ENCODE measurements around the gene DGKA. TPM values are rescaled to one million over a fixed set of nuclear protein-coding genes. Genes with fewer than 3 reads are reported as not detected.

The DGKA gene
- total RNA-seq, 2 experiments from 2014 or later, result 301 to 312 TPM

- Mint-ChIP-seq H3K4me3 (peak overlapping the region; percentile 96), H3K9me3 (ENCODE audit: low read depth) (no peaks in the 10 kb centered on the region), H3K36me3 (peaks cover 53% of the 10 kb centered on the region), H3K27me3 (no peaks in the 10 kb centered on the region), H3K27ac (peak overlapping the region; percentile 50), H3K4me1 (peaks cover 84% of the 10 kb centered on the region)
- DNase-seq, result no peak
- CTCF ChIA-PET, result interaction anchor here (0.6 to 7.8 kb wide), 9 partner anchors 10 to 256 kb away, joined by 3 to 66 read pairs (median 4); partner anchors contain the start of genes DNAJC14, RAB5B and SMARCC2
- no peak for ATAC-seq
Observed at GRCh38 chr12:55933799-55934742, 3.1 kb downstream of the DGKA start.

GRCh38 chr12:55934773-55935172 lies 3.8 kb downstream of the DGKA start:
- ATAC-seq, result no peak

GRCh38 chr12:55935738-55936151 lies 4.8 kb downstream of the DGKA start:
- Mint-ChIP-seq H3K36me3 (peaks cover 65% of the 10 kb centered on the region), H3K27me3 (no peaks in the 10 kb centered on the region), H3K27ac (peak overlapping the region; percentile 84), H3K4me1 (peaks cover 82% of the 10 kb centered on the region), H3K4me3 (peak overlapping the region; percentile 56), H3K9me3 (ENCODE audit: low read depth) (no peaks in the 10 kb centered on the region)
- no peak for DNase-seq
- ATAC-seq, result no peak
- CTCF ChIA-PET, result interaction anchor here (1.1 to 10.2 kb wide), 6 partner anchors 8 to 196 kb away, joined by 4 to 121 read pairs (median 6); partner anchors contain the start of genes DGKA and PYM1

More at GRCh38 chr12:55934773-55935172, 3.8 kb downstream of the DGKA start:
- Mint-ChIP-seq H3K4me1 (peaks cover 82% of the 10 kb centered on the region), H3K27me3 (no peaks in the 10 kb centered on the region), H3K4me3 (peak overlapping the region; percentile 56), H3K36me3 (peaks cover 56% of the 10 kb centered on the region), H3K9me3 (ENCODE audit: low read depth) (no peaks in the 10 kb centered on the region), H3K27ac (peak overlapping the region; percentile 84)
- no peak for DNase-seq
- CTCF ChIA-PET, result interaction anchor here (1.0 to 10.2 kb wide), 9 partner anchors 7 to 255 kb away, joined by 3 to 121 read pairs (median 4); partner anchors contain the start of genes DGKA, PYM1, RAB5B and SMARCC2

- Mint-ChIP-seq H3K36me3 (peaks cover 72% of the 10 kb centered on the region), H3K9me3 (ENCODE audit: low read depth) (no peaks in the 10 kb centered on the region), H3K27ac (peak overlapping the region; percentile 26), H3K4me1 (peaks cover 79% of the 10 kb centered on the region), H3K4me3 (no peak overlapping the region), H3K27me3 (no peaks in the 10 kb centered on the region)
- ATAC-seq, result no peak
- no peak for DNase-seq
- CTCF ChIA-PET, result interaction anchor here (0.9 to 10.2 kb wide), 7 partner anchors 10 to 199 kb away, joined by 3 to 121 read pairs (median 6); partner anchors contain the start of genes DGKA, PYM1 and RAB5B
Observed at GRCh38 chr12:55937981-55938380, 7.0 kb downstream of the DGKA start.

GRCh38 chr12:55938826-55939501 lies 8.0 kb downstream of the DGKA start:
- H3K4me3 Mint-ChIP-seq, result no peak overlapping the region

GRCh38 chr12:55940065-55940732 lies 9.2 kb downstream of the DGKA start:
- peak overlapping the region; percentile 58 for H3K27ac Mint-ChIP-seq
- CTCF ChIA-PET, result interaction anchor here (0.6 to 10.2 kb wide), 35 partner anchors 9 to 947 kb away, joined by 3 to 121 read pairs (median 4); partner anchors contain the start of genes BLOC1S1, DGKA, DNAJC14 and ORMDL2
- H3K27me3 Mint-ChIP-seq, result no peaks in the 10 kb centered on the region
- DNase-seq (peak; percentile 91), ATAC-seq (peak; percentile 95)
- H3K36me3 Mint-ChIP-seq, result peaks cover 75% of the 10 kb centered on the region
- peaks cover 63% of the 10 kb centered on the region for H3K4me1 Mint-ChIP-seq
- H3K4me3 Mint-ChIP-seq, result no peak overlapping the region
- H3K9me3 Mint-ChIP-seq (ENCODE audit: low read depth), result no peaks in the 10 kb centered on the region

More at GRCh38 chr12:55938826-55939501, 8.0 kb downstream of the DGKA start:
- H3K27ac Mint-ChIP-seq, result peak overlapping the region; percentile 58
- CTCF ChIA-PET, result interaction anchor here (0.6 to 10.2 kb wide), 20 partner anchors 10 to 200 kb away, joined by 3 to 121 read pairs (median 4); partner anchors contain the start of genes DGKA, DNAJC14, ORMDL2 and PYM1
- H3K27me3 Mint-ChIP-seq, result no peaks in the 10 kb centered on the region
- H3K4me1 Mint-ChIP-seq, result peaks cover 71% of the 10 kb centered on the region
- no peak for ATAC-seq
- no peak for DNase-seq
- H3K36me3 Mint-ChIP-seq, result peaks cover 72% of the 10 kb centered on the region
- no peaks in the 10 kb centered on the region for H3K9me3 Mint-ChIP-seq (ENCODE audit: low read depth)

GRCh38 chr12:55942055-55942454 lies 11.1 kb downstream of the DGKA start:
- CTCF ChIA-PET, result interaction anchor here (10.2 kb wide), 1 partner anchor 14 kb away, joined by 121 read pairs; the partner anchor contains the start of genes DGKA and PYM1
- Mint-ChIP-seq H3K27ac (no peak overlapping the region), H3K4me1 (peaks cover 50% of the 10 kb centered on the region), H3K27me3 (no peaks in the 10 kb centered on the region), H3K36me3 (peaks cover 79% of the 10 kb centered on the region), H3K4me3 (no peak overlapping the region), H3K9me3 (ENCODE audit: low read depth) (no peaks in the 10 kb centered on the region)
- ATAC-seq, result no peak
- DNase-seq, result no peak

- no peak overlapping the region for H3K4me3 Mint-ChIP-seq
- peak overlapping the region; percentile 34 for H3K27ac Mint-ChIP-seq
- DNase-seq, result no peak
- H3K27me3 Mint-ChIP-seq, result no peaks in the 10 kb centered on the region
- no peaks in the 10 kb centered on the region for H3K9me3 Mint-ChIP-seq (ENCODE audit: low read depth)
- peaks cover 79% of the 10 kb centered on the region for H3K36me3 Mint-ChIP-seq
- CTCF ChIA-PET, result interaction anchor here (10.2 kb wide), 1 partner anchor 15 kb away, joined by 121 read pairs; the partner anchor contains the start of genes DGKA and PYM1
- no peak for ATAC-seq
- H3K4me1 Mint-ChIP-seq, result peaks cover 48% of the 10 kb centered on the region
Observed at GRCh38 chr12:55942577-55943136, 11.7 kb downstream of the DGKA start.

GRCh38 chr12:55946553-55946952 lies 15.6 kb downstream of the DGKA start:
- no peak for ATAC-seq
- CTCF ChIA-PET, result no interaction called here
- peaks cover 58% of the 10 kb centered on the region for H3K36me3 Mint-ChIP-seq
- H3K4me3 Mint-ChIP-seq, result no peak overlapping the region
- no peaks in the 10 kb centered on the region for H3K9me3 Mint-ChIP-seq (ENCODE audit: low read depth)
- H3K27me3 Mint-ChIP-seq, result no peaks in the 10 kb centered on the region
- H3K27ac Mint-ChIP-seq, result peak overlapping the region; percentile 9
- DNase-seq, result no peak
- peaks cover 20% of the 10 kb centered on the region for H3K4me1 Mint-ChIP-seq

- ATAC-seq (no peak), DNase-seq (no peak)
- no peaks in the 10 kb centered on the region for H3K9me3 Mint-ChIP-seq (ENCODE audit: low read depth)
- CTCF ChIA-PET, result interaction anchor here (0.9 to 1.4 kb wide), 4 partner anchors 11 to 34 kb away, joined by 3 to 4 read pairs (median 3); partner anchors contain the start of gene RAB5B
- no peak overlapping the region for H3K4me3 Mint-ChIP-seq
- H3K4me1 Mint-ChIP-seq, result no peaks in the 10 kb centered on the region
- H3K27me3 Mint-ChIP-seq, result no peaks in the 10 kb centered on the region
- no peak overlapping the region for H3K27ac Mint-ChIP-seq
- peaks cover 24% of the 10 kb centered on the region for H3K36me3 Mint-ChIP-seq
Observed at GRCh38 chr12:55955344-55955743, 24.4 kb downstream of the DGKA start.

GRCh38 chr12:55955800-55956508 lies 25.0 kb downstream of the DGKA start:
- no peak for DNase-seq
- no peaks in the 10 kb centered on the region for H3K9me3 Mint-ChIP-seq (ENCODE audit: low read depth)

More at GRCh38 chr12:55955800-55956508, 25.0 kb downstream of the DGKA start:
- CTCF ChIA-PET, result interaction anchor here (0.9 to 1.8 kb wide), 8 partner anchors 11 to 215 kb away, joined by 3 to 5 read pairs (median 3); partner anchors contain the start of gene RAB5B
- H3K27ac Mint-ChIP-seq, result peak overlapping the region; percentile 22
- no peaks in the 10 kb centered on the region for H3K27me3 Mint-ChIP-seq
- no peak overlapping the region for H3K4me3 Mint-ChIP-seq
- no peaks in the 10 kb centered on the region for H3K4me1 Mint-ChIP-seq
- peak; percentile 69 for ATAC-seq
- peaks cover 24% of the 10 kb centered on the region for H3K36me3 Mint-ChIP-seq

Measured in activated CD8-positive, alpha-beta memory T cell treated with anti-CD3 and anti-CD28 coated beads, Interleukin-2, amount 10 ng/mL, durations not matched to agents 7 days and 5 days (primary cell).